GM12872 (cell line): ENCODE measurements around the gene AP3S2.

Experiments used
- CTCF ChIP-seq: IDR thresholded peaks from 3 replicates; pipeline ENCODE4 v1.5.1; 2011; ENCODE audit warnings: low read depth, mild to moderate bottlenecking, low read length, moderate library complexity; ENCODE audit not compliant: insufficient read depth

AP3S2 gene

GRCh38 chr15:89909611-89910010 lies 15.8 kb upstream of the AP3S2 start:
- no peak for TF ChIP-seq CTCF

- no peak for TF ChIP-seq CTCF
These were observed 14.4 kb upstream of the AP3S2 start for GRCh38 chr15:89908226-89908625.

- TF ChIP-seq CTCF = no peak
These were observed 13.5 kb upstream of the AP3S2 start for GRCh38 chr15:89907289-89907688.

- no peak for TF ChIP-seq CTCF
These were observed 12.1 kb upstream of the AP3S2 start for GRCh38 chr15:89905846-89906378.

- no peak for TF ChIP-seq CTCF
These were observed 10.7 kb upstream of the AP3S2 start for GRCh38 chr15:89904519-89904918.

- no peak for TF ChIP-seq CTCF
These were observed 10.0 kb upstream of the AP3S2 start for GRCh38 chr15:89903858-89904130.

GRCh38 chr15:89903015-89903857 lies 9.4 kb upstream of the AP3S2 start:
- TF ChIP-seq CTCF = no peak

- no peak for TF ChIP-seq CTCF
These were observed 7.1 kb upstream of the AP3S2 start for GRCh38 chr15:89900849-89901248.
